Nephron (organoid): ENCODE results near the gene PRKRA.

Experiments used
- H3K27ac Mint-ChIP-seq, 3 experiments: 2 replicates each; pipeline ENCODE4 v1.8.0; 2020; ENCODE audit warnings: mixed read lengths in 3 of 3, mild to moderate bottlenecking in 2 of 3, moderate library complexity in 1 of 3
- H3K27me3 Mint-ChIP-seq: 2 replicates; pipeline ENCODE4 v1.8.0; 2021; ENCODE audit warnings: low read depth, mild to moderate bottlenecking, moderate library complexity, mixed read lengths
- H3K36me3 Mint-ChIP-seq: 2 replicates; pipeline ENCODE4 v1.8.0; 2020; ENCODE audit warnings: low read depth, mixed read lengths
- H3K4me1 Mint-ChIP-seq: 2 replicates; pipeline ENCODE4 v1.8.0; 2020; ENCODE audit warnings: mixed read lengths
- H3K4me3 Mint-ChIP-seq, 3 experiments: 2 replicates each; pipeline ENCODE4 v1.8.0; 2020; ENCODE audit warnings: mild to moderate bottlenecking in 3 of 3, mixed read lengths in 3 of 3, moderate library complexity in 2 of 3
- H3K9me3 Mint-ChIP-seq: 2 replicates; pipeline ENCODE4 v1.8.0; 2020; ENCODE audit warnings: mixed read lengths
- TF ChIP-seq, protein P1 (sequence below), 3 experiments: fragments of 200-600 bp; sonication (generic); IDR thresholded peaks; one replicate each; pipeline ENCODE4 v1.5.0; 2021; ENCODE audit warnings: antibody characterized with exemption in 3 of 3; ENCODE audit not compliant: unreplicated experiment in 3 of 3

The PRKRA gene

GRCh38 chr2:178395941-178396570 lies 54.9 kb downstream of the PRKRA start:
- H3K4me3 Mint-ChIP-seq = no peak overlapping the region
- H3K27ac Mint-ChIP-seq = no peak overlapping the region
- H3K4me1 Mint-ChIP-seq = peaks cover 9% of the 10 kb centered on the region
- no peaks in the 10 kb centered on the region for H3K9me3 Mint-ChIP-seq
- no peaks in the 10 kb centered on the region for H3K27me3 Mint-ChIP-seq
- peaks cover 1% of the 10 kb centered on the region for H3K36me3 Mint-ChIP-seq
- TF ChIP-seq, protein P1, sequence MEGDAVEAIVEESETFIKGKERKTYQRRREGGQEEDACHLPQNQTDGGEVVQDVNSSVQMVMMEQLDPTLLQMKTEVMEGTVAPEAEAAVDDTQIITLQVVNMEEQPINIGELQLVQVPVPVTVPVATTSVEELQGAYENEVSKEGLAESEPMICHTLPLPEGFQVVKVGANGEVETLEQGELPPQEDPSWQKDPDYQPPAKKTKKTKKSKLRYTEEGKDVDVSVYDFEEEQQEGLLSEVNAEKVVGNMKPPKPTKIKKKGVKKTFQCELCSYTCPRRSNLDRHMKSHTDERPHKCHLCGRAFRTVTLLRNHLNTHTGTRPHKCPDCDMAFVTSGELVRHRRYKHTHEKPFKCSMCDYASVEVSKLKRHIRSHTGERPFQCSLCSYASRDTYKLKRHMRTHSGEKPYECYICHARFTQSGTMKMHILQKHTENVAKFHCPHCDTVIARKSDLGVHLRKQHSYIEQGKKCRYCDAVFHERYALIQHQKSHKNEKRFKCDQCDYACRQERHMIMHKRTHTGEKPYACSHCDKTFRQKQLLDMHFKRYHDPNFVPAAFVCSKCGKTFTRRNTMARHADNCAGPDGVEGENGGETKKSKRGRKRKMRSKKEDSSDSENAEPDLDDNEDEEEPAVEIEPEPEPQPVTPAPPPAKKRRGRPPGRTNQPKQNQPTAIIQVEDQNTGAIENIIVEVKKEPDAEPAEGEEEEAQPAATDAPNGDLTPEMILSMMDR (IDR thresholded peaks at IDR 0.05; ENCODE audit: unreplicated experiment in 3 of 3) = no peak

- Mint-ChIP-seq H3K27me3 (no peaks in the 10 kb centered on the region), H3K9me3 (no peaks in the 10 kb centered on the region), H3K4me1 (peaks cover 9% of the 10 kb centered on the region), H3K4me3 (no peak overlapping the region), H3K36me3 (peaks cover 5% of the 10 kb centered on the region), H3K27ac (no peak overlapping the region)
- TF ChIP-seq, protein P1 (IDR thresholded peaks at IDR 0.05; ENCODE audit: unreplicated experiment in 3 of 3) = no peak
These were observed 55.7 kb downstream of the PRKRA start for GRCh38 chr2:178395295-178395694.

- no peak overlapping the region for H3K27ac Mint-ChIP-seq
- H3K27me3 Mint-ChIP-seq = no peaks in the 10 kb centered on the region
- H3K4me3 Mint-ChIP-seq = no peak overlapping the region
- H3K4me1 Mint-ChIP-seq = peaks cover 9% of the 10 kb centered on the region
- TF ChIP-seq, protein P1 (IDR thresholded peaks at IDR 0.05; ENCODE audit: unreplicated experiment in 3 of 3) = no peak
- peaks cover 6% of the 10 kb centered on the region for H3K36me3 Mint-ChIP-seq
- no peaks in the 10 kb centered on the region for H3K9me3 Mint-ChIP-seq
These were observed 56.1 kb downstream of the PRKRA start for GRCh38 chr2:178394859-178395258.

DNA sequence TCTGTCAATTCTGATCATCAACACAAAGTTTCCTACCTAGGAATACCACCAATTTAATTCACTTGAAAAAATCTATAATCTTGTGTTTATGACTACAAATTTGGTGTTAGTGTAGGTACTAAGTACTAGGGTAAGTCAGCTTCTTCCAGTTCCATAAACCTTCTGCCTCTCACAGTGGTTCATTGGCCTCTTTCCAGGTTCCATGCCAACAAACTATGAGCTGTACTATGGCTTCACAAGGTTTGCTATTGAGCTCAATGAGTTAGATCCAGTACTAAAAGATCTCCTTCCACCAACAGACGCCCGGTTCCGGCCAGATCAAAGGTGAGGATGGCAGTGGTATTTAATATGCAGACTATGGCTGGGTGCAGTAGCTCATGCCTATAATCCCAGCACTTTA lies 58.8 kb downstream of the PRKRA start:
- no peak overlapping the region for H3K27ac Mint-ChIP-seq
- H3K4me3 Mint-ChIP-seq = no peak overlapping the region
- H3K36me3 Mint-ChIP-seq = peaks cover 10% of the 10 kb centered on the region
- no peaks in the 10 kb centered on the region for H3K9me3 Mint-ChIP-seq
- no peaks in the 10 kb centered on the region for H3K27me3 Mint-ChIP-seq
- H3K4me1 Mint-ChIP-seq = peaks cover 6% of the 10 kb centered on the region
- TF ChIP-seq, protein P1 (IDR thresholded peaks at IDR 0.05; ENCODE audit: unreplicated experiment in 3 of 3) = no peak

- no peak overlapping the region for H3K27ac Mint-ChIP-seq
- TF ChIP-seq, protein P1 (IDR thresholded peaks at IDR 0.05; ENCODE audit: unreplicated experiment in 3 of 3) = no peak
- no peaks in the 10 kb centered on the region for H3K9me3 Mint-ChIP-seq
- H3K4me3 Mint-ChIP-seq = no peak overlapping the region
- H3K36me3 Mint-ChIP-seq = peaks cover 10% of the 10 kb centered on the region
- H3K27me3 Mint-ChIP-seq = no peaks in the 10 kb centered on the region
- H3K4me1 Mint-ChIP-seq = peaks cover 3% of the 10 kb centered on the region
These were observed 59.3 kb downstream of the PRKRA start for GRCh38 chr2:178391701-178392100.

DNA sequence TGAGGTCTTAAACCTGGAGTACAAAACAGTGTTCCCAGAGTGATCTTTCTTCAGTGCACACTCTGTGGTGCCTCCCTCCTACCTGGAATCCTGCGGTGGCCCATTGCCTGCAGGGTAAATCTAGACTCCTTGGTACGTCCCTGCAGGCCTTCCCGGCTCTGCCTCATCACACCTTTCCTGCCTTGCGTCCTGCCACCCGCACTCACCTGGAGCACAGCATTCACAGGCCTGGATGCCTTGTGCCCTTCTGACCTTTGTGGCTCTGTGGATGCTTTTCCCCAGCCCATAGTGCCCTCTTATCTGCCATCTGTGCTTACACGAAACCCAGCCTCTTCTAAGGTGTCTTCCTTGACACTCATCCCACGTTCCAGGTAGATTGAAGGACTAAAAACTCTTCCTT lies 62.7 kb downstream of the PRKRA start:
- Mint-ChIP-seq H3K36me3 (peaks cover 14% of the 10 kb centered on the region), H3K27me3 (no peaks in the 10 kb centered on the region), H3K27ac (no peak overlapping the region), H3K4me3 (no peak overlapping the region), H3K4me1 (no peaks in the 10 kb centered on the region), H3K9me3 (no peaks in the 10 kb centered on the region)
- TF ChIP-seq, protein P1 (IDR thresholded peaks at IDR 0.05; ENCODE audit: unreplicated experiment in 3 of 3) = no peak
